ENCODE results near the gene IDH3G. TPM values are rescaled to one million over a fixed set of nuclear protein-coding genes. Genes with fewer than 3 reads are reported as not detected.
A peak's percentile ranks its signal among the peaks of the same experiment; 100 is the strongest.

The IDH3G gene
- total RNA-seq, 4 donors from 2014 or later: 79.8 to 92.7 (median 86.4) TPM

DNA sequence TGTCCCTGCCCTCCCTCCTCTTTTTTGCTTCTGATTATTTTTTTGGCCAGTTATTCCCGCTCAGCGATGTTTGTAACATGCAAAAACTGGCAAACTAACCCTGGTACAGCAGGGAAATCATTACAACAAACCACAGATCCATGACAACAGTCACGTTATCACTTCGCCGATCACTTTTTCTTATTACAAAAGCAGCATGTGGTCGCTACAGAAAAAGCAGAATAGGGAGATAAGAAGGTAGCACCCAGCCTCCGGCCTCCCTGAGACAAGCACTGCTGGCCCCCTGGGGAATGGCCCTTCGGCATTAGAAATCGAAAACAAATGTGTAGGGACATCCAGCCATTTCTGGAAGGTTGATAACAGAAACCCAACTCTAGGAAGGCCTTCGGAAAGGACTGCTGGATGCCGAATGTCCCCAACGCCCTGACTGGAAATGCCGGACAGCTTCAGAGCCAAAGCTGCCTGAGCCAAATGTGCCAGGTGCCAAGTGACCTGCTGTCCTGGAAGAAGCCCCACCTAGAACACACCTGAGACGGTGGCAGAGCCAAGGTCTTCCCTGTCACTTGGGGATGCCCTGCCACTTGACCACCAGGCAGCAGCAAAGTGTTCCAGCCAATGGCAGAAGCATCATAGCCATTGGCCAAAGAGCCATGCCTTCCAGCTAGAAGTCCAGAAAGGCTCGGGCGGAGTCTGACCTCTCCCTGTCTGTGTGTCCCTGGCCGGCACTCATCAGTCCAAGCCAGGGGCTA, 2.9 kb downstream of the IDH3G start:
- intact Hi-C loops (cut with DNase I; ENCODE audit: low total_unique reads) (loop anchor here (5.0 to 10.0 kb wide), 3 partner anchors 106 to 584 kb away; partner anchors contain the start of genes EMD, FLNA and SLC6A8), in situ Hi-C loops (cut with MboI; ENCODE audit: low sequenced_read_pairs in 4 of 4) (loop anchor here in 3 of 4 donors (25.0 kb wide), 2 partner anchors 146 to 171 kb away; partner anchors contain the start of genes HCFC1 (in 2 of the 3), TMEM187 (in 2 of the 3), ARHGAP4 (in 1 of the 3) and NAA10 (in 1 of the 3))
- no peak overlapping the region for H3K4me3 ChIP-seq
- TF ChIP-seq POLR2A (IDR thresholded peaks at IDR 0.05): no peak
- TF ChIP-seq, protein P1, sequence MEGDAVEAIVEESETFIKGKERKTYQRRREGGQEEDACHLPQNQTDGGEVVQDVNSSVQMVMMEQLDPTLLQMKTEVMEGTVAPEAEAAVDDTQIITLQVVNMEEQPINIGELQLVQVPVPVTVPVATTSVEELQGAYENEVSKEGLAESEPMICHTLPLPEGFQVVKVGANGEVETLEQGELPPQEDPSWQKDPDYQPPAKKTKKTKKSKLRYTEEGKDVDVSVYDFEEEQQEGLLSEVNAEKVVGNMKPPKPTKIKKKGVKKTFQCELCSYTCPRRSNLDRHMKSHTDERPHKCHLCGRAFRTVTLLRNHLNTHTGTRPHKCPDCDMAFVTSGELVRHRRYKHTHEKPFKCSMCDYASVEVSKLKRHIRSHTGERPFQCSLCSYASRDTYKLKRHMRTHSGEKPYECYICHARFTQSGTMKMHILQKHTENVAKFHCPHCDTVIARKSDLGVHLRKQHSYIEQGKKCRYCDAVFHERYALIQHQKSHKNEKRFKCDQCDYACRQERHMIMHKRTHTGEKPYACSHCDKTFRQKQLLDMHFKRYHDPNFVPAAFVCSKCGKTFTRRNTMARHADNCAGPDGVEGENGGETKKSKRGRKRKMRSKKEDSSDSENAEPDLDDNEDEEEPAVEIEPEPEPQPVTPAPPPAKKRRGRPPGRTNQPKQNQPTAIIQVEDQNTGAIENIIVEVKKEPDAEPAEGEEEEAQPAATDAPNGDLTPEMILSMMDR (IDR thresholded peaks at IDR 0.05 in 4 of 5, conservative IDR thresholded peaks at IDR 0.05 in 1 of 5): no peak
- peaks cover 6 to 16% of the 10 kb centered on the region in 2 donors for H3K4me1 ChIP-seq
- DNase-seq (no peak), ATAC-seq (no peak)
- H3K36me3 ChIP-seq: peaks cover 0 to 11% of the 10 kb centered on the region in 2 donors
- peak overlapping the region in 1 of 4 donors; percentile 98 for H3K27ac ChIP-seq
- no peaks in the 10 kb centered on the region for H3K9me3 ChIP-seq
- no peaks in the 10 kb centered on the region for H3K27me3 ChIP-seq

DNA sequence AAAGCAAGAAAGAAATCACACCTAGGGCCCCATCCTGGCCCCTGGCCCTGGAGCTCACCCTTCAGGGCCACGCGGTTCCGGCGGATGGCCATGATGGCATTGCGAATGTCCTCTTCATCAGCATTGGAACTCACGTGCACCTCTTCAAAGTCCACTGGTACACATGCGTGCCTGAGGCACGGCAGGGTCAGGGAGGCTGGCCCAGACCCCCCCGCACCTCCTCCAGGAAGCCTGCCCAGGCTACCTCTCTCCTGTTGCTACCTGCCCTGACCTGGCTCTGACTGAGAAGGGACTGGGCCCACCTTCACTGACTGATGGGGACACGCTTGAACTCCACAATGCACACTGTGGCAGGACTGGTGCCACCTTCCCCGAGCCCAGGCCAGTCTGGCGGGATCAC, 4.5 kb downstream of the IDH3G start:
- TF ChIP-seq POLR2A (IDR thresholded peaks at IDR 0.05): no peak
- TF ChIP-seq, protein P1 (IDR thresholded peaks at IDR 0.05 in 4 of 5, conservative IDR thresholded peaks at IDR 0.05 in 1 of 5): no peak
- H3K4me3 ChIP-seq: no peak overlapping the region
- in situ Hi-C loops (cut with MboI; ENCODE audit: low sequenced_read_pairs in 4 of 4): loop anchor here in 3 of 4 donors (25.0 kb wide), 2 partner anchors 148 to 173 kb away; partner anchors contain the start of genes HCFC1 (in 2 of the 3), TMEM187 (in 2 of the 3), ARHGAP4 (in 1 of the 3) and NAA10 (in 1 of the 3)
- H3K36me3 ChIP-seq: peaks cover 0 to 11% of the 10 kb centered on the region in 2 donors
- peaks cover 6 to 16% of the 10 kb centered on the region in 2 donors for H3K4me1 ChIP-seq
- intact Hi-C loops (cut with DNase I; ENCODE audit: low total_unique reads): loop anchor here (5.0 to 10.0 kb wide), 3 partner anchors 105 to 585 kb away; partner anchors contain the start of genes EMD, FLNA and SLC6A8
- H3K9me3 ChIP-seq: no peaks in the 10 kb centered on the region
- no peak for DNase-seq
- no peak overlapping the region for H3K27ac ChIP-seq
- no peaks in the 10 kb centered on the region for H3K27me3 ChIP-seq
- no peak for ATAC-seq

DNA sequence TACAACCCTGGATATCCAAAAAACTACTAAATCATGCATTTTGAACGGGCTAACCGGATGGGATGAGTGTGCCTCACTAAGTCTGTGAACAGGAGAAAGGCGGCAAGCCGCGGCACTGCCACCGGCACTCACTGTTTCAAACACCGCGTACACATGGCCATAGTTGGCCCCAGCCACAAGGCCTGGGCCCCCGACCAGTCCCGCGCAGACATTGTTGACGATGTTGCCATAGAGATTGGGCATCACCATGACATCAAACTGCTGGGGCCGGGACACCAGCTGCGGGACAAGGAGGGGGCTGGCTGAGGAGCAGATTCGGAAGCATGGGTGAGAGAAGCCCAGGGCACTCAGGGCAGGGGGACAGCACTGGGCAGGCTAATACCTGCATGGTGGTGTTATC, 7.5 kb downstream of the IDH3G start:
- intact Hi-C loops (cut with DNase I; ENCODE audit: low total_unique reads): no loop called here
- H3K27ac ChIP-seq: no peak overlapping the region
- ATAC-seq: no peak
- no peak for TF ChIP-seq POLR2A (IDR thresholded peaks at IDR 0.05)
- TF ChIP-seq, protein P1 (IDR thresholded peaks at IDR 0.05 in 4 of 5, conservative IDR thresholded peaks at IDR 0.05 in 1 of 5): no peak
- H3K36me3 ChIP-seq: peaks cover 0 to 11% of the 10 kb centered on the region in 2 donors
- no peak for DNase-seq
- peaks cover 0 to 21% of the 10 kb centered on the region in 2 donors for H3K4me1 ChIP-seq
- H3K27me3 ChIP-seq: no peaks in the 10 kb centered on the region
- no peak overlapping the region for H3K4me3 ChIP-seq
- no peaks in the 10 kb centered on the region for H3K9me3 ChIP-seq
- in situ Hi-C loops (cut with MboI; ENCODE audit: low sequenced_read_pairs in 4 of 4): loop anchor here in 3 of 4 donors (25.0 kb wide), 2 partner anchors 151 to 176 kb away; partner anchors contain the start of genes HCFC1 (in 2 of the 3), TMEM187 (in 2 of the 3), ARHGAP4 (in 1 of the 3) and NAA10 (in 1 of the 3)

DNA sequence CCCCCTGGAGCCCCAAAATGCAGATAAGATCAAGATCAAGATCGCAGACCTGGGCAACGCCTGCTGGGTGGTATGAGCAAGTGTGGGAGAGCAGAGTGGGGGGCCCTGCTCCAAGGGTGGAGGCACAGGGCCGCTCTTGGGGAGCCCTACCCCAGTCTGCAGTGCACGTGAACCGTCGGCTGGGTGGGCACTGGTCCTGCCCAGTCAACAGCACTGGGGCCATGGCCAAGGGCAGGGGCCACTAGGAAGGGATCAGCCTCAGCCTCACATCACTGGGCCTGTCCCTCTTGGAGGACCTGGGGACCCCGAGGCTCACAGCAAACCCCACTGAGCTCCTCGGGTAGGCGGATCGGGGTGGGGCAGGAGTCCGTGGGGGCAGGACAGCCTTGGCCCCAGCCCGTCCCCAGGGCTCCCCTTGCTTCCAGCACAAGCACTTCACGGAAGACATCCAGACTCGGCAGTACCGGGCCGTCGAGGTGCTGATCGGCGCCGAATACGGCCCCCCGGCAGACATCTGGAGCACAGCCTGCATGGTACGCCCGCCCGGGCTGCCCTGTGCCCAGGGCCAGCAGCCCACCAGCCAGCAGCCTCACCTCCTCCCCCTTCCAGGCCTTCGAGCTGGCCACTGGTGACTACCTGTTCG, 9.7 kb downstream of the IDH3G start:
- ATAC-seq (no peak), DNase-seq (no peak)
- TF ChIP-seq POLR2A (IDR thresholded peaks at IDR 0.05): no peak
- TF ChIP-seq, protein P1 (IDR thresholded peaks at IDR 0.05 in 4 of 5, conservative IDR thresholded peaks at IDR 0.05 in 1 of 5): no peak
- Histone ChIP-seq H3K27me3 (no peaks in the 10 kb centered on the region), H3K4me1 (peaks cover 0 to 30% of the 10 kb centered on the region in 2 donors), H3K4me3 (no peak overlapping the region), H3K9me3 (no peaks in the 10 kb centered on the region), H3K27ac (no peak overlapping the region), H3K36me3 (peaks cover 0 to 11% of the 10 kb centered on the region in 2 donors)
- intact Hi-C loops (cut with DNase I; ENCODE audit: low total_unique reads): no loop called here
- in situ Hi-C loops (cut with MboI; ENCODE audit: low sequenced_read_pairs in 4 of 4): loop anchor here in 3 of 4 donors (25.0 kb wide), 2 partner anchors 153 to 178 kb away; partner anchors contain the start of genes HCFC1 (in 2 of the 3), TMEM187 (in 2 of the 3), ARHGAP4 (in 1 of the 3) and NAA10 (in 1 of the 3)
